Amniotic stem cell (primary cell): ENCODE data around the gene PDE4D.

ENCODE experiments used
- DNase-seq: peaks from one replicate; lab custom pipeline; 2025; lab: John Stamatoyannopoulos, UW

Gene PDE4D

GRCh38 chr5:59506285-59506877 is 387.1 kb downstream of the PDE4D start:
- peak; percentile 46 for DNase-seq

- no peak for DNase-seq
These were observed 389.5 kb downstream of the PDE4D start for GRCh38 chr5:59504043-59504442.

- no peak for DNase-seq
These were observed 390.3 kb downstream of the PDE4D start for GRCh38 chr5:59503220-59503619.

GRCh38 chr5:59501316-59501715 is 392.2 kb downstream of the PDE4D start:
- DNase-seq: no peak

- DNase-seq: no peak
These were observed 393.5 kb downstream of the PDE4D start for GRCh38 chr5:59500014-59500413.

GRCh38 chr5:59497207-59497606 is 396.3 kb downstream of the PDE4D start:
- no peak for DNase-seq

GRCh38 chr5:59496524-59497134 is 396.9 kb downstream of the PDE4D start:
- no peak for DNase-seq

GRCh38 chr5:59491945-59492344 is 401.6 kb downstream of the PDE4D start:
- no peak for DNase-seq

- DNase-seq: no peak
These were observed 404.0 kb downstream of the PDE4D start for GRCh38 chr5:59489551-59489950.

- no peak for DNase-seq
These were observed 405.5 kb downstream of the PDE4D start for GRCh38 chr5:59487772-59488729.

GRCh38 chr5:59487068-59487686 is 406.3 kb downstream of the PDE4D start:
- no peak for DNase-seq

GRCh38 chr5:59486508-59486907 is 407.0 kb downstream of the PDE4D start:
- no peak for DNase-seq

- DNase-seq: no peak
These were observed 407.7 kb downstream of the PDE4D start for GRCh38 chr5:59485629-59486439.

GRCh38 chr5:59485107-59485506 is 408.4 kb downstream of the PDE4D start:
- DNase-seq: no peak

- DNase-seq: no peak
These were observed 408.9 kb downstream of the PDE4D start for GRCh38 chr5:59484618-59485017.

GRCh38 chr5:59483971-59484472 is 409.5 kb downstream of the PDE4D start:
- no peak for DNase-seq

GRCh38 chr5:59479086-59479485 is 414.4 kb downstream of the PDE4D start:
- no peak for DNase-seq

GRCh38 chr5:59474324-59474723 is 419.2 kb downstream of the PDE4D start:
- no peak for DNase-seq

GRCh38 chr5:59473611-59474010 is 419.9 kb downstream of the PDE4D start:
- DNase-seq: no peak

- no peak for DNase-seq
These were observed 422.1 kb downstream of the PDE4D start for GRCh38 chr5:59471463-59471862.

- DNase-seq: no peak
These were observed 425.6 kb downstream of the PDE4D start for GRCh38 chr5:59467969-59468368.
